Astrocyte of the spinal cord (primary cell): ENCODE measurements around the gene NEURL4.
A peak's percentile ranks its signal among the peaks of the same experiment; 100 is the strongest.

ENCODE experiments used
- DNase-seq: peaks from one replicate; pipeline ENCODE4 v3.0.0; 2011; ENCODE audit warnings: low read depth, low spot score
- H3K4me3 ChIP-seq: 2 replicates; pipeline ENCODE4 v1.5.1; 2011; ENCODE audit warnings: low read depth, mild to moderate bottlenecking, low read length, moderate library complexity
- CTCF ChIP-seq: IDR thresholded peaks from 2 replicates; pipeline ENCODE4 v1.5.1; 2012; ENCODE audit warnings: low read depth, mild to moderate bottlenecking, low read length, inconsistent platforms
- in situ Hi-C: cut with HindIII; loops from 2 replicates; pipeline ENCODE4 v1.10.0; 2017; ENCODE audit warnings: low sequenced_read_pairs

The NEURL4 gene

DNA sequence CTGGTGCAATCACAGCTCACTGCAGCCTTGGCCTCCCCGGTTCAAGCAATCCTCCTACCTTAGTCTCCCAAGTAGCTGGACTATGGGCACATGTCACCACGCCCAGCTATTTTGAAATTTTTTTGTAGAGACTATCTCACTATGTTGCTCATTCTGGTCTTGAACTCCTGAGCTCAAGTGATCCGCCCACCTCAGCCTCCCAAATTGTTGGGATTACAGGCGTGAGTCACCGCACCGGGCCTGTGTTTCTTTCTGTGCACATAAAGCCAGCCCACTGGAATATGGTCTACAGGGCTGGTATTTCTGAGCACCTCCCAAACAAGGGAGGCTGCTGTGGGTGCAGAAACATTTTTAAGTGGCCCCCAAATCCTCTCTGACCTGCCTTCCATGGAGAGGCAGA is 34.2 kb upstream of the NEURL4 start:
- in situ Hi-C loops = no loop called here
- TF ChIP-seq CTCF = no peak

GRCh38 chr17:7361906-7362305 is 32.8 kb upstream of the NEURL4 start:
- in situ Hi-C loops = no loop called here
- TF ChIP-seq CTCF = no peak
- no peak for DNase-seq
- H3K4me3 ChIP-seq = no peak overlapping the region

More for the DNA sequence above, 34.2 kb upstream of the NEURL4 start:
- no peak for DNase-seq
- no peak overlapping the region for H3K4me3 ChIP-seq

- no peak for DNase-seq
- no peak for TF ChIP-seq CTCF
- in situ Hi-C loops = no loop called here
- H3K4me3 ChIP-seq = no peak overlapping the region
Observed at GRCh38 chr17:7357381-7357780, 28.2 kb upstream of the NEURL4 start.

GRCh38 chr17:7356756-7357155 is 27.6 kb upstream of the NEURL4 start:
- TF ChIP-seq CTCF = no peak
- DNase-seq = no peak
- in situ Hi-C loops = no loop called here
- H3K4me3 ChIP-seq = no peak overlapping the region

DNA sequence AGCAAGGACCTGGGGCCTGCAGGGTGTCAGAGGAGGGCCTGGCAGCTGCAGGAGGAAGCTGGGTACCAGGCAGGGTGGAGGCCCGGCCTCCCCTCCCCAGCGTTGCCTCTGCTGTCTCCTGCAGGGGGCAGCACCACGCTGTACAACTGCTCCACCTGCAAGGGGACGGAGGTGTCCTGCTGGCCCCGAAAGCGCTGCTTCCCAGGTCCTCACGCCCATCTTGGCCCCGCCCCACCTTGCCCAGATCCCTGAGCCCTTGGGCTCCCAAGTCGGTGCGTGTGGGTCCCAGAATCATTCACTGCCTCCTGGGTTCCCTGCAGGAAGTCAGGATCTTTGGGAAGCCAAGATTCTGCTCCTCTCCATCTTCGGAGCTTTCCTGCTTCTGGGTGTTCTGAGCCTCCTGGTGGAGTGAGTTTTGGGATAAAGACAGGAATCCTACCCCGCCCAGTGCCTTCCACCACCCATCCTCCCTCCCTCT is 27.0 kb upstream of the NEURL4 start:
- H3K4me3 ChIP-seq = no peak overlapping the region
- TF ChIP-seq CTCF = peak; percentile 89
- in situ Hi-C loops = no loop called here
- DNase-seq = peak; percentile 56

DNA sequence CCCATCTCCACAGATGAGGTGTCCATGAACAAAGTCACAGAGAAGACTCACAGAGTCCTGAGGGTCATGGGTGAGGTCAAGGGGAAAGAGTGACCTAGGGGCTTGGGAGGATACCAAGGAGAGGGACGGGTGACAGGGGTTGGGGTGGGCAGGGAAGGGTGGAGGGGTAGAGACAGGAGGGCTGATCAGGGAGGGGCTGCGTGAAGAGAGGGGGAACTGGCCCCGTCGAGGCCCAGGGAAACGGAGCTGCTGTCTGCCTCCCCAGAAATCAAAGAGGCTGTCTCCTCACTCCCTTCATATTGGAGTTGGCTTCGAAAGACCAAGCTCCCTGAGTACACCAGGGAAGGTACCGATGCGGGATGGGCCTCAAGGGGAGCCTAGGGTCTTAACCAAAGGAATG is 26.4 kb upstream of the NEURL4 start:
- in situ Hi-C loops = no loop called here
- no peak for DNase-seq
- no peak overlapping the region for H3K4me3 ChIP-seq
- TF ChIP-seq CTCF = no peak

DNA sequence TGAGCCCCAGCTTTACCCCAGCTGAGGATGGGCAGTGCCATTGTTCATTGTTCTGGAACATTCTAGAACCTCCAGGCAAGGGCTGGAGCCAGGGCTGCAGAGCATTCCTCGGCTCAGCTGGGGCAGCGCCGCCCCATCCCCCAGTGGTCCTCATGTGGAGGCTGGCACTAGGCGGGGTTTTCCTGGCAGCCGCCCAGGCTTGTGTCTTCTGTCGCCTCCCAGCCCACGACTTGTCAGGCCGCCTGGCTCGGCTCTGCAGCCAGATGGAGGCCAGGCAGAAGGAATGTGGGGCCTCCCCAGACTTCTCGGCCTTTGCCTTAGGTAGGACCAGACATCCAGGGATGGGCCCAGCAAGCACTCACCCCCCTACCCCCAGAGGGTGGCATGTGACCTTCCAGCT is 25.9 kb upstream of the NEURL4 start, which contains the start of gene TMEM95:
Gene TMEM95, plus strand, starts transcription at position 104 of the 400 bp plus-strand sequence. Its CDS starts 49 bp downstream, at position 153.
- DNase-seq = no peak
- in situ Hi-C loops = no loop called here
- TF ChIP-seq CTCF = no peak
- H3K4me3 ChIP-seq = no peak within 1 kb of the TSS
